Measurements from ENCODE around the gene MRPL27.

MRPL27 gene

GRCh38 chr17:50318501-50319285 lies 54.3 kb downstream of the MRPL27 start:
- no peaks in the 10 kb centered on the region for H3K27me3 ChIP-seq (ENCODE audit: insufficient read depth, poor library complexity, severe bottlenecking)
- no peak overlapping the region for H3K27ac ChIP-seq (ENCODE audit: poor library complexity, severe bottlenecking)
- ATAC-seq (ENCODE audit: low read depth) (peak; percentile 62), DNase-seq (ENCODE audit: low spot score) (no peak)
- no peaks in the 10 kb centered on the region for H3K36me3 ChIP-seq (ENCODE audit: low read depth)
- TF ChIP-seq CTCF (IDR thresholded peaks at IDR 0.05; ENCODE audit: poor library complexity, severe bottlenecking): no peak
- no peaks in the 10 kb centered on the region for H3K9me3 ChIP-seq (ENCODE audit: severe bottlenecking)
- peaks cover 15% of the 10 kb centered on the region for H3K4me1 ChIP-seq (ENCODE audit: insufficient read depth, poor library complexity, severe bottlenecking)
- H3K4me3 ChIP-seq (ENCODE audit: severe bottlenecking): no peak overlapping the region

All from RWPE2 (cell line).